DND-41 (cell line): ENCODE measurements around the gene BPIFA2.

ENCODE experiments used
- ATAC-seq: fragments of 200-7000 bp; cut with Tn5 transposase; 3 replicates; pipeline ENCODE4 v1.9.1; 2021; ENCODE audit warnings: low read depth; ENCODE audit not compliant: insufficient read depth
- DNase-seq: peaks from one replicate; pipeline ENCODE4 v3.0.0-alpha.2; 2020
- H2AFZ ChIP-seq: 2 replicates; pipeline ENCODE4 v1.6.0; 2012; ENCODE audit warnings: low read depth, low read length
- H3K27ac ChIP-seq: 2 replicates; pipeline ENCODE4 v1.5.1; 2012; ENCODE audit warnings: low read length, inconsistent platforms
- H3K27me3 ChIP-seq: fragments of 200-600 bp; sonication (generic); 2 replicates; pipeline ENCODE4 v1.6.0; 2012; ENCODE audit warnings: low read length, mild to moderate bottlenecking, inconsistent platforms; ENCODE audit not compliant: insufficient read depth, poor library complexity
- H3K36me3 ChIP-seq: 2 replicates; pipeline ENCODE4 v1.5.1; 2012; ENCODE audit warnings: low read length, inconsistent platforms; ENCODE audit not compliant: insufficient read depth
- H3K4me1 ChIP-seq: 2 replicates; pipeline ENCODE4 v1.5.1; 2012; ENCODE audit warnings: mild to moderate bottlenecking, low read length; ENCODE audit not compliant: insufficient read depth
- H3K4me2 ChIP-seq: 2 replicates; pipeline ENCODE4 v1.6.0; 2012; ENCODE audit warnings: mild to moderate bottlenecking, moderate library complexity, low read length, inconsistent platforms; ENCODE audit not compliant: insufficient read depth
- H3K4me3 ChIP-seq, 2 experiments: fragments of 200-600 bp in 1 of 2; shearing (Covaris generic) in 1 of 2; 2 replicates each; pipeline ENCODE4 v1.5.1; 2012 to 2016; ENCODE audit warnings: inconsistent platforms in 2 of 2, low read length in 2 of 2, mild to moderate bottlenecking in 2 of 2, low read depth in 1 of 2, moderate library complexity in 1 of 2
- H3K79me2 ChIP-seq: 2 replicates; pipeline ENCODE4 v1.6.0; 2012; ENCODE audit warnings: low read length, inconsistent platforms; ENCODE audit not compliant: insufficient read depth
- H3K9ac ChIP-seq: 2 replicates; pipeline ENCODE4 v1.6.0; 2012; ENCODE audit warnings: low read depth, mild to moderate bottlenecking, inconsistent platforms, low read length, moderate library complexity
- H3K9me3 ChIP-seq: 2 replicates; pipeline ENCODE4 v1.5.1; 2012; ENCODE audit warnings: low read length, moderate library complexity, mild to moderate bottlenecking, inconsistent platforms; ENCODE audit not compliant: insufficient read depth, severe bottlenecking
- H4K20me1 ChIP-seq: 2 replicates; pipeline ENCODE4 v1.6.0; 2012; ENCODE audit warnings: low read length; ENCODE audit not compliant: insufficient read depth
- EZH2 ChIP-seq: IDR thresholded peaks from 3 replicates; pipeline ENCODE4 v1.6.1; 2012; ENCODE audit warnings: borderline replicate concordance, low read depth, mild to moderate bottlenecking, moderate library complexity, low read length, inconsistent platforms; ENCODE audit not compliant: severe bottlenecking
- TF ChIP-seq, protein P1 (sequence below): IDR thresholded peaks from 2 replicates; pipeline ENCODE4 v1.5.1; 2012; ENCODE audit warnings: borderline replicate concordance, low read length, moderate library complexity, mild to moderate bottlenecking; ENCODE audit not compliant: poor library complexity, severe bottlenecking; ENCODE audit errors: extremely low read depth

BPIFA2 gene

DNA sequence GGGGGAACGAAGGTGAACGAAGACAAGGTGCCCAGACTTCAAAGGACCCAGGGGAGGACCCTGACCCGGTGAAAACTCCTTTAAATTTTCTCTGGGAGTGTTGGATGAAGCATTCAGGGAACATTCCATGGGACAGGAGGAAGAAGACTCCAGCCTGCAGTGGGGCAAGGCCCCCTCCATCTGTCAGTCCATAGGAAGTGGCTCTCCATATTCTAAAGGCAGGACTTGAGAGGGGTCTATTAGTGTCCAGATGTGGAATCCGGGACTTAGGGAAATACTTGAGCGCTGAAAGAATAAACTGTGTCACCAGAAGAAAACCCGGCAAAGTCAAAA is 3.2 kb upstream of the BPIFA2 start:
- Histone ChIP-seq H3K4me1 (no peaks in the 10 kb centered on the region), H3K79me2 (no peaks in the 10 kb centered on the region), H3K9me3 (peaks cover 6% of the 10 kb centered on the region), H3K4me3 (no peak overlapping the region), H2AFZ (no peak overlapping the region), H3K27me3 (no peaks in the 10 kb centered on the region), H4K20me1 (no peaks in the 10 kb centered on the region), H3K9ac (no peak overlapping the region), H3K36me3 (no peaks in the 10 kb centered on the region), H3K27ac (no peak overlapping the region), H3K4me2 (no peak overlapping the region)
- DNase-seq, result no peak
- TF ChIP-seq, protein P1, sequence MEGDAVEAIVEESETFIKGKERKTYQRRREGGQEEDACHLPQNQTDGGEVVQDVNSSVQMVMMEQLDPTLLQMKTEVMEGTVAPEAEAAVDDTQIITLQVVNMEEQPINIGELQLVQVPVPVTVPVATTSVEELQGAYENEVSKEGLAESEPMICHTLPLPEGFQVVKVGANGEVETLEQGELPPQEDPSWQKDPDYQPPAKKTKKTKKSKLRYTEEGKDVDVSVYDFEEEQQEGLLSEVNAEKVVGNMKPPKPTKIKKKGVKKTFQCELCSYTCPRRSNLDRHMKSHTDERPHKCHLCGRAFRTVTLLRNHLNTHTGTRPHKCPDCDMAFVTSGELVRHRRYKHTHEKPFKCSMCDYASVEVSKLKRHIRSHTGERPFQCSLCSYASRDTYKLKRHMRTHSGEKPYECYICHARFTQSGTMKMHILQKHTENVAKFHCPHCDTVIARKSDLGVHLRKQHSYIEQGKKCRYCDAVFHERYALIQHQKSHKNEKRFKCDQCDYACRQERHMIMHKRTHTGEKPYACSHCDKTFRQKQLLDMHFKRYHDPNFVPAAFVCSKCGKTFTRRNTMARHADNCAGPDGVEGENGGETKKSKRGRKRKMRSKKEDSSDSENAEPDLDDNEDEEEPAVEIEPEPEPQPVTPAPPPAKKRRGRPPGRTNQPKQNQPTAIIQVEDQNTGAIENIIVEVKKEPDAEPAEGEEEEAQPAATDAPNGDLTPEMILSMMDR, result no peak
- no peak for TF ChIP-seq EZH2
- ATAC-seq, result no peak

DNA sequence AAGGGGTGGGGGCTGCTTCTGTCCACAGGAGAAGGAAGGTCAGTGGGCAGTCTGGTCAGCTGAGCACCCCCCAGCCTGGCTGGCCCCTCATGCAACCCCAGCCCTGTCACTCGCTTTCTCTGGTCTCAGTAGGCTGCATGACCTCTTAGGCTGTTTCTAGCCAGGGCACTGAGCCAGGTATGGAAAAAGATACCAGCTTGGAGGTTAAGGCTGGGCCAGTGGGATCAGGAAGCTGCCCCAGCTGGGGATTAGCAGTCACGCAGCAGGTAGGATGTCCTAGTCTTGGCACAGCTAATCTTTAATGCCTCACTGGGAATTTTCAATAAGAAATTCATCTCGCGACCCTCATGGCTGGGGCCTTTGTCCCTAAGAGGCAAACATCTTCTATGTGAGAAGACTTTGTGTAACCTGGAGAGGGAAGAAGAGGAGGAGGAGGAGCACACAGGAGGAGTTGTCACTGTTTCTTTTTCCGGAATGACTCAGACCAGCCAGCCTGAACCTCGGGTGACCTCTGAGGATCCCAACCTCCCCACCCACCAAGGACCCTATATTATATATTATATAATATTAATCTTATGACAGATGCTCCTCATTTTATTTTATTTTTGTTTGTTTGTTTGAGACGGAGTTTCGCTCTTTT is 2.4 kb upstream of the BPIFA2 start:
- Histone ChIP-seq H3K79me2 (no peaks in the 10 kb centered on the region), H4K20me1 (no peaks in the 10 kb centered on the region), H3K27me3 (no peaks in the 10 kb centered on the region), H3K27ac (no peak overlapping the region), H3K9me3 (peaks cover 6% of the 10 kb centered on the region), H3K36me3 (no peaks in the 10 kb centered on the region), H2AFZ (no peak overlapping the region), H3K4me2 (no peak overlapping the region), H3K4me3 (no peak overlapping the region), H3K4me1 (no peaks in the 10 kb centered on the region), H3K9ac (no peak overlapping the region)
- ATAC-seq, result no peak
- DNase-seq, result no peak
- no peak for TF ChIP-seq EZH2
- TF ChIP-seq, protein P1, result no peak

GRCh38 chr20:33166533-33167113 is 1.3 kb upstream of the BPIFA2 start:
- ATAC-seq (no peak), DNase-seq (no peak)
- Histone ChIP-seq H3K79me2 (no peaks in the 10 kb centered on the region), H3K9me3 (peaks cover 6% of the 10 kb centered on the region), H3K27ac (no peak overlapping the region), H3K4me3 (no peak overlapping the region), H3K27me3 (no peaks in the 10 kb centered on the region), H3K9ac (no peak overlapping the region), H3K4me1 (no peaks in the 10 kb centered on the region), H3K36me3 (no peaks in the 10 kb centered on the region), H3K4me2 (no peak overlapping the region), H4K20me1 (no peaks in the 10 kb centered on the region), H2AFZ (no peak overlapping the region)
- TF ChIP-seq, protein P1, result no peak
- no peak for TF ChIP-seq EZH2

- Histone ChIP-seq H3K9ac (no peak overlapping the region), H4K20me1 (no peaks in the 10 kb centered on the region), H3K4me3 (no peak overlapping the region), H3K79me2 (no peaks in the 10 kb centered on the region), H3K36me3 (no peaks in the 10 kb centered on the region), H3K27ac (no peak overlapping the region), H2AFZ (no peak overlapping the region), H3K27me3 (no peaks in the 10 kb centered on the region), H3K9me3 (peaks cover 6% of the 10 kb centered on the region), H3K4me1 (no peaks in the 10 kb centered on the region), H3K4me2 (no peak overlapping the region)
- TF ChIP-seq, protein P1, result peak; percentile 68
- TF ChIP-seq EZH2, result no peak
- no peak for ATAC-seq
- DNase-seq, result peak; percentile 35
Measured at GRCh38 chr20:33169176-33169794, 1.3 kb downstream of the BPIFA2 start.
